OCI-LY7 (cell line): ENCODE measurements around the gene PTPRJ.

Experiments
- CTCF ChIP-seq: fragments of 200-600 bp; sonication (generic); conservative IDR thresholded peaks from 2 replicates; pipeline ENCODE4 v1.5.1; 2014; ENCODE audit warnings: mild to moderate bottlenecking, antibody characterized with exemption, low read length, moderate library complexity, mixed read lengths
- EZH2phosphoT487 ChIP-seq: fragments of 200-600 bp; sonication (generic); IDR thresholded peaks from 2 replicates; pipeline ENCODE4 v1.6.1; 2018; ENCODE audit warnings: low read depth, borderline replicate concordance, mild to moderate bottlenecking, mixed run types, antibody characterized with exemption, low read length, moderate library complexity, mixed read lengths

DNA sequence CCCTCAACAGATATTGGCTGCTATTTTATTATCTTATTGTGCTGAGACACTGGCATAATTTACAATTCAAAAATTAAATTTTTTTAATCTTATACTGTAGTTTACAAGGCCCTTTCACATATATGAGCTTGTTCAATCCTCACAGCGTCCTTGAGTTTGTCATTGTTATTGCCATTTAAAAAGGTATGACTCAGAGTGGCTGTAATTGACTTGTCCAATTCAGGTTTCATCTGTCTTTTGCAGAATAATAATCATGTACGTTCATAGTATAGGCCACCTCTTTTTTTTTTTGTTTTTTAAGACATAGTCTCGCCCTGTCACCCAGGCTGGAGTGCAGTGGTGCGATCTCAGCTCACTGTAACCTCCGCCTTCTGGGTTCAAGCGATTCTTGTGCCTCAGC lies 11.5 kb downstream of the PTPRJ start:
- no peak for TF ChIP-seq CTCF
- TF ChIP-seq EZH2phosphoT487: no peak
